MM.1S (cell line): Measurements from ENCODE around the gene PYGM.

ENCODE experiments used
- DNase-seq: peaks from one replicate; pipeline ENCODE4 v3.0.0-alpha.2; 2015
- H2AFZ ChIP-seq: fragments of 300-600 bp; sonication (generic); 2 replicates; pipeline ENCODE4 v1.6.0; 2016; ENCODE audit warnings: antibody characterized with exemption, low read length
- H3F3A ChIP-seq: fragments of 300-600 bp; sonication (generic); 2 replicates; pipeline ENCODE4 v1.6.1; 2016; ENCODE audit warnings: mild to moderate bottlenecking, antibody characterized with exemption, low read length, moderate library complexity, mixed read lengths; ENCODE audit not compliant: insufficient read depth
- H3K27ac ChIP-seq: fragments of 300-600 bp; sonication (generic); 2 replicates; pipeline ENCODE4 v1.5.1; 2016; ENCODE audit warnings: mild to moderate bottlenecking, low read length
- H3K27me3 ChIP-seq: fragments of 300-600 bp; sonication (generic); replicated peaks from 2 replicates; pipeline ENCODE4 v1.6.0; 2016; ENCODE audit warnings: low read length; ENCODE audit not compliant: insufficient read depth
- H3K36me3 ChIP-seq: fragments of 300-600 bp; sonication (generic); replicated peaks from 2 replicates; pipeline ENCODE4 v1.6.1; 2016; ENCODE audit warnings: mild to moderate bottlenecking, low read length, mixed read lengths; ENCODE audit not compliant: insufficient read depth
- H3K4me1 ChIP-seq: fragments of 300-600 bp; sonication (generic); 2 replicates; pipeline ENCODE4 v1.6.1; 2016; ENCODE audit warnings: low read length, mixed read lengths
- H3K4me2 ChIP-seq: fragments of 300-600 bp; sonication (generic); 2 replicates; pipeline ENCODE4 v1.6.0; 2016; ENCODE audit warnings: low read depth, low read length
- H3K4me3 ChIP-seq: fragments of 300-600 bp; sonication (generic); 2 replicates; pipeline ENCODE4 v1.5.1; 2016; ENCODE audit warnings: low read length, mixed read lengths
- H3K79me2 ChIP-seq: fragments of 300-600 bp; sonication (generic); 2 replicates; pipeline ENCODE4 v1.6.1; 2016; ENCODE audit warnings: mixed run types, low read length, mixed read lengths
- H3K9ac ChIP-seq: fragments of 300-600 bp; sonication (generic); 2 replicates; pipeline ENCODE4 v1.6.1; 2016; ENCODE audit warnings: low read length, mixed read lengths
- H3K9me2 ChIP-seq: fragments of 300-600 bp; sonication (generic); replicated peaks from 2 replicates; pipeline ENCODE4 v1.6.1; 2016; ENCODE audit warnings: mild to moderate bottlenecking, low read length, mixed read lengths; ENCODE audit not compliant: insufficient read depth
- H3K9me3 ChIP-seq: fragments of 300-600 bp; sonication (generic); replicated peaks from 2 replicates; pipeline ENCODE4 v1.6.1; 2016; ENCODE audit warnings: mild to moderate bottlenecking, low read length, mixed read lengths; ENCODE audit not compliant: insufficient read depth
- H4K20me1 ChIP-seq: fragments of 300-600 bp; sonication (generic); 2 replicates; pipeline ENCODE4 v1.6.1; 2016; ENCODE audit warnings: mild to moderate bottlenecking, low read length, moderate library complexity, mixed read lengths; ENCODE audit not compliant: insufficient read depth
- CTCF ChIP-seq: fragments of 300-600 bp; sonication (generic); IDR thresholded peaks from 2 replicates; pipeline ENCODE4 v1.5.1; 2016; ENCODE audit warnings: antibody characterized with exemption, low read length, mixed read lengths
- EZH2 ChIP-seq: fragments of 300-600 bp; sonication (generic); optimal IDR thresholded peaks from 2 replicates; pipeline ENCODE3; 2017; ENCODE audit warnings: low read depth, mild to moderate bottlenecking, antibody characterized with exemption, low read length, mixed read lengths
- EZH2phosphoT487 ChIP-seq: fragments of 300-600 bp; sonication (generic); IDR thresholded peaks from 2 replicates; pipeline ENCODE4 v1.6.1; 2018; ENCODE audit warnings: antibody characterized with exemption, low read length

Gene PYGM

GRCh38 chr11:64776875-64777274 is 17.1 kb upstream of the PYGM start:
- peak overlapping the region; percentile 97 for H3K4me3 ChIP-seq
- H3K4me1 ChIP-seq, result peaks cover 39% of the 10 kb centered on the region
- H3K27ac ChIP-seq, result no peak overlapping the region
- H3K4me2 ChIP-seq, result peak overlapping the region; percentile 78
- DNase-seq, result no peak
- peaks cover 45% of the 10 kb centered on the region for H4K20me1 ChIP-seq
- no peaks in the 10 kb centered on the region for H3K9me3 ChIP-seq
- no peaks in the 10 kb centered on the region for H3K9me2 ChIP-seq
- no peak for TF ChIP-seq CTCF
- H3K27me3 ChIP-seq, result no peaks in the 10 kb centered on the region
- peaks cover 35% of the 10 kb centered on the region for H3F3A ChIP-seq
- peaks cover 21% of the 10 kb centered on the region for H3K36me3 ChIP-seq
- peaks cover 57% of the 10 kb centered on the region for H3K79me2 ChIP-seq
- H3K9ac ChIP-seq, result peak overlapping the region; percentile 68; the same call in 1 of the 2 replicates
- H2AFZ ChIP-seq, result no peak overlapping the region

DNA sequence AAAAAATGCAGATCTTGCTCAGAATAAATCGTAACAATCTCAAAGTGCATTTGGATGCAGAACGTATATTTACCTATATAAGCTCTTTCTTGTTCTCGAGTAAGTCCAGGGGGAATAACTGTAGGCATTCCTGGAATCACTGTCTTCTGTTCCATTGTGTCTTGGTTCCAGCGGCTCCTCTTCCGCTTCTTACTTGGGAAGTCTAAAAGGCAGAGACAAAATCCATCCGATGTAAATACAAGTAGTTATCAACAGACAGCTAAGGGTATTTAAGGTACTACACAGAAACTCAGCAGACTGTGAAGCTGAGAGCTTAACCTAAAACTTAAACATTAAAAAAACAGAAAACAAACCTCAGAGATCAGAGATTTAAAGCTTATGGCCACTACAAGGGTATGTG is 16.7 kb upstream of the PYGM start:
- Histone ChIP-seq H4K20me1 (peaks cover 49% of the 10 kb centered on the region), H3K4me3 (peak overlapping the region; percentile 97), H3K4me2 (peak overlapping the region; percentile 78), H3K9me2 (no peaks in the 10 kb centered on the region), H3K9ac (peak overlapping the region; percentile 68; the same call in 1 of the 2 replicates), H3K9me3 (no peaks in the 10 kb centered on the region), H3K36me3 (peaks cover 23% of the 10 kb centered on the region), H3K27ac (no peak overlapping the region), H3K27me3 (no peaks in the 10 kb centered on the region), H3K4me1 (peaks cover 39% of the 10 kb centered on the region), H3K79me2 (peaks cover 62% of the 10 kb centered on the region), H2AFZ (no peak overlapping the region), H3F3A (peaks cover 35% of the 10 kb centered on the region)
- TF ChIP-seq EZH2phosphoT487, result no peak
- TF ChIP-seq EZH2, result no peak
- no peak for TF ChIP-seq CTCF
- DNase-seq, result no peak

GRCh38 chr11:64774144-64774543 is 14.4 kb upstream of the PYGM start:
- TF ChIP-seq EZH2, result no peak
- no peak for TF ChIP-seq CTCF
- TF ChIP-seq EZH2phosphoT487, result no peak
- Histone ChIP-seq H3K4me1 (peaks cover 39% of the 10 kb centered on the region), H3K4me3 (no peak overlapping the region)

More at GRCh38 chr11:64774144-64774543, 14.4 kb upstream of the PYGM start:
- Histone ChIP-seq H3K79me2 (peaks cover 84% of the 10 kb centered on the region), H3F3A (peaks cover 29% of the 10 kb centered on the region), H3K9me3 (no peaks in the 10 kb centered on the region), H2AFZ (no peak overlapping the region), H3K36me3 (peaks cover 46% of the 10 kb centered on the region), H3K27ac (no peak overlapping the region), H3K27me3 (no peaks in the 10 kb centered on the region), H3K9me2 (no peaks in the 10 kb centered on the region), H3K9ac (no peak overlapping the region), H4K20me1 (peaks cover 58% of the 10 kb centered on the region), H3K4me2 (0 out of 2 replicates have a peak overlapping the region, but pooled peaks have one; percentile 5)
- DNase-seq, result no peak
